Measurements from ENCODE around the gene IQCM. TPM values are rescaled to one million over a fixed set of nuclear protein-coding genes. Genes with fewer than 3 reads are reported as not detected.

Gene IQCM
- total and polyA plus RNA-seq, 10 of the 15 experiments (the other 5 are each of a cell fraction or from before 2014, with no cell fraction given): not detected

DNA sequence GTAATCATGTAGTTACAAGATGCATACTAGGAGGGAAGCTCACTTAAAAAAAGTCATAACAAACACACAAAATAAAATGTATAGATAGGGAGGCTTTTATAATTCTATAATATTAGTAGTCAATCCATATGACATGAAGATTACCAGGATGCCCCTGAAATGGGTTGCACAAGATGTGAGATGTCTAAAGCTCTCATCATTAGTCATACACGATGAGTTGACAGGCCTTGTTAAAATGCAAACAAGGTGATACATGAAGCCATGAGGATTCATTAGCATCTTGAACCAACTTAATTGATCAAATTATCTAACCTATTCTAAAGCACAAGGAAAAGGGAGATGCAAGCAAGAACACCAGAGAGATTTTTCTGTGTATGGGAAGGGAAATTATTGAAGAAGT lies 470.2 kb downstream of the IQCM start:
- RAD21 ChIA-PET (ENCODE audit: unreplicated experiment): no interaction called here
- H2AFZ ChIP-seq (ENCODE audit: control insufficient read depth, low read depth, low read length): no peak overlapping the region
- SMC1A ChIA-PET (ENCODE audit: uncharacterized antibody, unreplicated experiment): no interaction called here
- DNase-seq (ENCODE audit: low read depth, low spot score) (no peak), ATAC-seq (no peak), FAIRE-seq (no peak)
- H3K36me3 ChIP-seq (ENCODE audit: control insufficient read depth in 2 of 2, insufficient read depth in 2 of 2, low read length in 1 of 2): no peaks in the 10 kb centered on the region
- H4K20me1 ChIP-seq (ENCODE audit: control insufficient read depth, insufficient read depth): no peaks in the 10 kb centered on the region
- no peaks in the 10 kb centered on the region for H3K79me2 ChIP-seq (ENCODE audit: control insufficient read depth, insufficient read depth, low read length)
- no TSS peak for BruUV-seq (replicated peaks)
- POLR2A ChIA-PET: no interaction called here
- no peaks in the 10 kb centered on the region for H3K27me3 ChIP-seq (replicated peaks in 1 of 2; ENCODE audit: control insufficient read depth in 2 of 2, insufficient read depth in 2 of 2, low read length in 1 of 2)
- H3K9me3 ChIP-seq (replicated peaks; ENCODE audit: control insufficient read depth, insufficient read depth, low read length): no peaks in the 10 kb centered on the region
- CTCF ChIA-PET: no interaction called here
- H3K4me2 ChIP-seq (ENCODE audit: control insufficient read depth, insufficient read depth): no peak overlapping the region
- in situ Hi-C loops (cut with MboI) (no loop called here), intact Hi-C loops (cut with micrococcal nuclease; ENCODE audit: unreplicated experiment) (no loop called here)
- no peak for TF ChIP-seq MXI1 (IDR thresholded peaks at IDR 0.05; ENCODE audit: low read depth, low read length)
- no peak overlapping the region for H3K27ac ChIP-seq (ENCODE audit: control insufficient read depth, insufficient read depth)
- WGBS (ENCODE audit: insufficient coverage, insufficient replicate concordance, low lambda C conversion rate, missing lambda C conversion rate): 43% methylated on average over 1 of the region's 1 CpG
- H3K4me3 ChIP-seq: no peak overlapping the region
- H3K4me1 ChIP-seq (ENCODE audit: control insufficient read depth, insufficient read depth, low read length): no peaks in the 10 kb centered on the region
- no peak overlapping the region for H3K9ac ChIP-seq (ENCODE audit: control insufficient read depth, insufficient read depth, low read length)

- Histone ChIP-seq H3K4me1 (ENCODE audit: control insufficient read depth, insufficient read depth, low read length) (no peaks in the 10 kb centered on the region), H3K27me3 (replicated peaks in 1 of 2; ENCODE audit: control insufficient read depth in 2 of 2, insufficient read depth in 2 of 2, low read length in 1 of 2) (no peaks in the 10 kb centered on the region), H3K9me3 (replicated peaks; ENCODE audit: control insufficient read depth, insufficient read depth, low read length) (no peaks in the 10 kb centered on the region), H3K4me3 (no peak overlapping the region), H4K20me1 (ENCODE audit: control insufficient read depth, insufficient read depth) (no peaks in the 10 kb centered on the region), H3K36me3 (ENCODE audit: control insufficient read depth in 2 of 2, insufficient read depth in 2 of 2, low read length in 1 of 2) (no peaks in the 10 kb centered on the region), H2AFZ (ENCODE audit: control insufficient read depth, low read depth, low read length) (no peak overlapping the region), H3K4me2 (ENCODE audit: control insufficient read depth, insufficient read depth) (no peak overlapping the region), H3K27ac (ENCODE audit: control insufficient read depth, insufficient read depth) (no peak overlapping the region), H3K79me2 (ENCODE audit: control insufficient read depth, insufficient read depth, low read length) (no peaks in the 10 kb centered on the region), H3K9ac (ENCODE audit: control insufficient read depth, insufficient read depth, low read length) (no peak overlapping the region)
- ChIA-PET POLR2A (no interaction called here), SMC1A (ENCODE audit: uncharacterized antibody, unreplicated experiment) (no interaction called here), CTCF (no interaction called here), RAD21 (ENCODE audit: unreplicated experiment) (no interaction called here)
- intact Hi-C loops (cut with micrococcal nuclease; ENCODE audit: unreplicated experiment) (no loop called here), in situ Hi-C loops (cut with MboI) (no loop called here)
- WGBS (ENCODE audit: insufficient coverage, insufficient replicate concordance, low lambda C conversion rate, missing lambda C conversion rate): 3% methylated on average over 3 of the region's 3 CpGs
- BruUV-seq (replicated peaks): no TSS peak
- FAIRE-seq: no peak
- TF ChIP-seq HDAC6 (IDR thresholded peaks at IDR 0.05; ENCODE audit: unreplicated experiment) (no peak), IKZF1 (conservative IDR thresholded peaks at IDR 0.05) (no peak), PML (IDR thresholded peaks at IDR 0.05; ENCODE audit: low read length) (no peak), SKIL (IDR thresholded peaks at IDR 0.05; ENCODE audit: low read depth, poor library complexity, severe bottlenecking) (no peak), ZBTB11 (CRISPR knock-in tag; IDR thresholded peaks at IDR 0.05) (no peak)
- ATAC-seq: no peak
- DNase-seq (ENCODE audit: low read depth, low spot score): no peak
These were observed 471.2 kb downstream of the IQCM start for GRCh38 chr4:149344436-149344835.
